ENCODE results near the gene FASTKD1.
"Not testable (repeated sequence)": the region's sequence is repeated elsewhere in the genome, so short reads cannot be mapped to it uniquely, and the experiment has no call there.

FASTKD1 gene

GRCh38 chr2:169565686-169566085 is 8.0 kb downstream of the FASTKD1 start:
- no peak for TF ChIP-seq CTCF (IDR thresholded peaks at IDR 0.05; ENCODE audit: low read depth, low read length)
- no peak for DNase-seq (ENCODE audit: extremely low read depth, low read depth)

GRCh38 chr2:169562519-169562918 is 11.1 kb downstream of the FASTKD1 start:
- DNase-seq (ENCODE audit: extremely low read depth, low read depth): no peak
- TF ChIP-seq CTCF (IDR thresholded peaks at IDR 0.05; ENCODE audit: low read depth, low read length): no peak

- DNase-seq (ENCODE audit: extremely low read depth, low read depth): not testable (repeated sequence)
Measured at GRCh38 chr2:169562084-169562483, 11.6 kb downstream of the FASTKD1 start.

- TF ChIP-seq CTCF (IDR thresholded peaks at IDR 0.05; ENCODE audit: low read depth, low read length): no peak
- DNase-seq (ENCODE audit: extremely low read depth, low read depth): no peak
Measured at GRCh38 chr2:169561364-169561763, 12.3 kb downstream of the FASTKD1 start.

DNA sequence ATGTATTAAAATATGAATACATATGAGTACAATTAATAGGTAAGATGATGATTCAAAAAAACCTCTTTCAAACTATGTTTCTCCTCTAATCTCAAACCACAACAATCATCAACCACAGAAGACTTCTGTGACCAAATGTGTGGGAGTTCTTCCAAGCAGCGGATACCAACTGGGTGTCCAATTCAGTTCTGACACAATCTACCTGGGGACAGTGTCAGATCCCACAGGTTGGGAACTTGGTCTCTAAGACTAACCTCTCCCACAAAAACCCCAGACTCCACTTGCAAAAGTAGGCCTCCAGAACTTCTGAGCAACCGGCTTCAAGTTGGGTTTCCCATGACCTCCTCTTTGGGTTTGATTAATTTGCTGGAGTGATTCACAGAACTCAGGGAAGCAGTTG is 26.9 kb downstream of the FASTKD1 start:
- DNase-seq (ENCODE audit: extremely low read depth, low read depth): no peak
- no peak for TF ChIP-seq CTCF (IDR thresholded peaks at IDR 0.05; ENCODE audit: low read depth, low read length)

DNA sequence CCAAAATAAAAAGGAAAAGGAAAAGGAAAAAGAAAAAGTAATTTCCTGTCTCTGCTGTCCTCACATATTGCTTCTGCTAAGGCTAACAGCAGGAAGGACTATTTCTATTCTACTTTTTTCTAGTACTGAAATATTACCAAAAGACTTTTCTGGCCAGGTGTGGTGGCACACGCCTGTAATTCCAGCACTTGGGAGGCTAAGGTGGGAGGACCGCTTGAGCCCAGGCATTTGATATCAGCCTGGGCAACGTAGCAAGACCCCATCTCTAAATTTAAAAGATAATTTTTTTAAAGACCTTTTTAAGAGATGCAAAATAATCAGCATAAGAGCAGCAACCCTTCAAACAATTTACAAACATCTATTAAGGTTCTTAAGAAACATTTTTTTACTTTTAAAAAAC is 31.2 kb downstream of the FASTKD1 start:
- TF ChIP-seq CTCF (IDR thresholded peaks at IDR 0.05; ENCODE audit: low read depth, low read length): no peak
- no peak for DNase-seq (ENCODE audit: extremely low read depth, low read depth)

- no peak for DNase-seq (ENCODE audit: extremely low read depth, low read depth)
- no peak for TF ChIP-seq CTCF (IDR thresholded peaks at IDR 0.05; ENCODE audit: low read depth, low read length)
Measured at GRCh38 chr2:169540146-169540545, 33.5 kb downstream of the FASTKD1 start.

GRCh38 chr2:169539460-169539859 is 34.2 kb downstream of the FASTKD1 start:
- DNase-seq (ENCODE audit: extremely low read depth, low read depth): not testable (repeated sequence)

GRCh38 chr2:169528271-169528701 is 45.4 kb downstream of the FASTKD1 start:
- peak; percentile 85 for TF ChIP-seq CTCF (IDR thresholded peaks at IDR 0.05; ENCODE audit: low read depth, low read length)

More at GRCh38 chr2:169528271-169528701, 45.4 kb downstream of the FASTKD1 start:
- DNase-seq (ENCODE audit: extremely low read depth, low read depth): peak; percentile 8
